AG08395 (cell line): ENCODE results near the gene PPM1K.

ENCODE experiments used
- DNase-seq: peaks from one replicate; pipeline ENCODE4 v3.0.0; 2012; ENCODE audit warnings: mixed read lengths, low spot score

PPM1K gene

GRCh38 chr4:88276952-88277710, 7.2 kb downstream of the PPM1K start:
- DNase-seq = no peak

DNA sequence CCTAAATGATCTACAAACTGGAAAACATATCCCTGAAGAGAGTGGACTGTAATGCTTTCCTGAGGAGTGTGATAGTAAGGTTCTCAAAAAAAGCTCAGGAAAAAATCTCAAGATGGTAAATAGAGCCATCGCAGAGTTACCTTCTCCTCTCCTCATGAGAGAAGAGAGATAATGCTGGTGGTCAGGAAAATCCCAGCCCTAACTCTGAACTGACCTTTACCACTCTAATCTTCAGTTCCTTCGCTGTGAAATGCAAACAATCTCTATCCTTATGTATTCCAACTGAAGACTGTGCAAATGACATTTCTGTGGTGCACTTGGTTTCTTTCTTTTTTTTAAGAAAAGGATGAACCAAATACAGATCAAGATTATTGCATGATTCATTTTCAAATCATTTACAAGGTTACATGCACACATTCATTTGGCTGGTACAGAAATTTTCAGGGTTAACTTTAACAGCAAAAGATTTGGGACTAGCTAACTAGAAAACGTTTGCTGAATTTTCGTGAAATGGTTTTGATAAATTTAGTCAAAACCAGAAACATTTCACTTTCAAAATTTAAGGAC, 8.3 kb downstream of the PPM1K start:
- no peak for DNase-seq

GRCh38 chr4:88275516-88275915, 8.8 kb downstream of the PPM1K start:
- peak; percentile 26 for DNase-seq

GRCh38 chr4:88268913-88269312, 15.4 kb downstream of the PPM1K start:
- DNase-seq = no peak

- DNase-seq = no peak
Measured at GRCh38 chr4:88264336-88264735, 20.0 kb downstream of the PPM1K start.

DNA sequence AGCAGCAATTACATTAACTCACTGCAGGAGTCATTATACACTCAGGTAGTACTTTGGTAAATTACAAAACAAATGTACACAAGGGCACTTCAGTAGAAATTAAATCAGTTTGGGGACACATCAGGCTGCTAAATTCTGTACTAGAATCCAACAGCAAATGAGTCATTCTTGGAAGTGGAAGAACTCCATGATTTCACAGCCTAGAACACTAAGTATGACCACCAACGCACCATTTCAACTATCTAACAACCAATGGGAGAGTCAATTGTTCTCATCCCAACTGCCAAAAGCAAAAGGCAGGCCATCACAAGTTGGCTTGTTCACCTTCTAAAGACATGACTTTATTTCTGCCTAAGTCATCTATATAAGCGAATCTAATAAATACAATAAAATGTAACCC, 26.6 kb downstream of the PPM1K start:
- no peak for DNase-seq

DNA sequence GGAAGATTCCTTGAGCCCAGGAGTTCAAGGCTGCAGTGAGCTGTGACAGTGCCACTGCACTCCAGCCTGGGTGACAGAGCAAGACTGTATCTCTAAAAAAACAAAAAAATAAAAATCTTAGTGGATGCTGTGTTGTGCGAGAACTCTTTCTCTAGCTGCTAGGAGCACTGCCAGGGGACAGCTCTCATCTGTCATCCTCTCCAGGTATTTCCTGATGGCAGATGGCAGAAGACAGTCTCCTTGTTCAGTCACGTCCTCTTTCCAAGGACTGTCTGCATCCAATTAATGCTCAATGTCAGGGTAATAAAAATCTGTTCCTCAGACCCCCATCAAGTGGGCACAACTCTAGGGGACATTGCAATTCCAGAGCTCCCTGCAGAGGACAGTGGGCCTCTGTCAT, 29.2 kb downstream of the PPM1K start:
- DNase-seq = no peak

DNA sequence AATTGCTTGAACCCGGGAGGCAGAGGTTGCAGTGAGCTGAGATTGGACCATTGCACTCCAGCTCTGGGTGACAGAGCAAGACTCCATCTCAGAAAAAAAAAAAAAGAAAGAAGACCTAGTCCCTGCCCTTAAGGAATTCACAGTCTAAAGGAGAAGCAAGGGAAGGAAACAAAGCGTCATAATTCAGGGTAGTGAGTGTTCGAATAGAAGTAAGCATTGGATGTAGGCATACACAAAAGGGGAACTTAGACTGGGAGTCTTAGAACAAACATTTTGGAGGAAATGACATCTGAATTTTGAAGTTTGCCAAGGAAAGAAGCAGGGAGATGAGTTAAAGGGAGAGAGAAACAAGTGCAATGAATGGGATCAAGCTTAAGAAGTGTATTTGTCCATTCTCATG, 32.4 kb downstream of the PPM1K start:
- DNase-seq = no peak

DNA sequence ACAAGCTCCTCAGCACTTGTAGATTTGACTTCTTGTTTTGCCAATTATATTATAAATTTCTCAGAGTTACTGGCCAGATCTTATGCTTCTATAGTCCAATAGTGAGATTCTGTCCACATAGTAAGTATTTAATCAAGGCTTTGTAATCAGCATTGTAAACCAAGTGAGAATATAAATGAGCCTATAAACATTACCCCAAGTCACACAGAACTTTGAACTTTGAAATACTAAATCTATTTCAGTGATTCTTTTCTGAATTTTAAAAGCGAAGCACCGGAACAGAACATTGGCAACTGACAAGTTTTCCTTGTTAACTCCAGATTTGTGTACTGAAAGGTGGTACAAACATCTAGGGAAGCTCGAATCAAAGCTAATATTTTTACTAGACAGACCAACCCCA, 37.2 kb downstream of the PPM1K start:
- DNase-seq = no peak

DNA sequence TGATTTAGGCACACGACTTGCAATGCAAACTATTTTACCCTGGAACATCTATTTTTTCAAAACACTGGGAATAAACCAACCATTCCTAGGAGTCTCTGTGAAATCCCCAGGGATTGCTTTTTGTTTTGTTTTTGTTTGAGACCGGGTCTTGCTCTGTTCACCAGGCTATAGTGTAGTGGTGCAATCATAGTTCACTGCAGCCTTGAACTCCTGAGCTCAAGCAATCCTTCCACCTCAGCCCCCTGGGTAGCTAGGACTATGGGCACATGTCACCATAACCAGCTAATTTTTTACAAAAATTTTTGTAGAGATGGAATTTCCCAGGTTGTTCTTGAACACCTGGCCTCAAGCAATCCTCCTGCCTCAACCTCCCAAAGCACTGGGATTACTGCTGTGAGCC, 37.8 kb downstream of the PPM1K start:
- no peak for DNase-seq

DNA sequence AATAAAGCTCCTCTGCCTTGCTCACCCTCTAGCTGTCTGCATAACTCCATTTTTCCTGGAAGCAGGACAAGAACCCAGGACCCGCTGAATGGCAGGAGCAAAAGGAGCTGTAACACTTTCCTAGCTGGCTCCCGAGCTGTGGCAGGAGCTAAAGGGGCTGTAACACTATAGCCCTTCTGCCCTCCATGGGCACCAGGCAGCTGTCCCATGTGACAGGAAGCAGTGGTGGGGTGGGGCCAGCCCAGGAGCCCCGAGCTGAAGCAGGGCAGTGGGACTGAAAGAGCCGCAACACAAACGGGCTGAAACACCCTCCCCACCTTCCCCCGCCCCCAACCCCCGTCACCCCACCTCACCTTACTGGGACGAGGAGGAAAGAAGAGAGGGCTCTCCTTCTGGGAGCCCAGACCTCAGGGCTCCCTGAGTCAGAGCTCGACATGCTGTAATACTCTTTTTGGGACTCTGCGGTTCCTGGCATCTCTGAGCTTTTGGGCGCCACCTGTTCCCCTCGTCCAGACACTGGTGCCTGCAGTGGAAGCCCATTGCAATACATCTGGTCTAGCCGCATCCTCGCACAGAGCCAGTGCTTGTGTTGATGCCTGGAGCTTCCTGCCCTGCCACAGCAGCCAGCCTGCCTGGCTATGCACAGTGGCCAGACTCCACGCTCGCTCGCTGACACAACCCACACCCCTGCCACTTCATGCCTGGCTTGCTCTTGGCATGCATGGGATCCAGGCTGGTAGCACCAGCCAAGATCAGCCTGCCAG, 39.4 kb downstream of the PPM1K start:
- no peak for DNase-seq

- no peak for DNase-seq
Measured at GRCh38 chr4:88244056-88244455, 40.3 kb downstream of the PPM1K start.

GRCh38 chr4:88242144-88242543, 42.2 kb downstream of the PPM1K start:
- no peak for DNase-seq

- no peak for DNase-seq
Measured at GRCh38 chr4:88240297-88240714, 44.1 kb downstream of the PPM1K start.

GRCh38 chr4:88230969-88231771, 53.2 kb downstream of the PPM1K start:
- DNase-seq = peak; percentile 29

GRCh38 chr4:88230461-88230891, 53.9 kb downstream of the PPM1K start:
- no peak for DNase-seq

- DNase-seq = no peak
Measured at GRCh38 chr4:88227734-88228133, 56.6 kb downstream of the PPM1K start.

GRCh38 chr4:88226143-88226542, 58.2 kb downstream of the PPM1K start:
- no peak for DNase-seq

- DNase-seq = no peak
Measured at GRCh38 chr4:88225232-88226105, 58.9 kb downstream of the PPM1K start.

- DNase-seq = no peak
Measured at GRCh38 chr4:88223516-88223915, 60.8 kb downstream of the PPM1K start.

- peak; percentile 63 for DNase-seq
Measured at GRCh38 chr4:88219099-88219498, 65.3 kb downstream of the PPM1K start.
